ENCODE data around the gene AGAP5.
"Not testable (repeated sequence)": the region's sequence is repeated elsewhere in the genome, so short reads cannot be mapped to it uniquely, and the experiment has no call there.

DNA sequence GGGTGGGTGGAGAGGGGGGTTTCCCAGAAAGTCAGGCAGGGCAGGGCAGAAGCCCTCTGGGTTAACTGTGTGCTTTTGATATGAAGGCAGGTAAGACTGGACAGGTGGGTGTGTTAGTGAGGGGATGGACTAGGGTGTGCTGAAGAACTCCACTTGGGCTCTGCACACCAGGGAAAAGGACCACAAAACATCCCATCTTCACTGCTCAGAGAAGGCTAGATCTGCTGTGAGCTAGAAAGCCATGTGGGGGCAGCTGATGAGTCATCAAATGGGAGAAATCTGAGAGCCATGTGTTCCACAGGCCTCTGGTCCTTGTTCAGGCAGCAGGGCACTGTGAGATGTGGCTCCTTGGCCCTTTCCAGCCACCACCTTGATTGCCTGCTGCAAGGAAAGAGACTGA lies 9.7 kb upstream of the AGAP5 start:
- TF ChIP-seq CTCF (conservative IDR thresholded peaks at IDR 0.05); EZH2 (IDR thresholded peaks at IDR 0.05; ENCODE audit: low read depth): not testable (repeated sequence)

Measured in PC-9 (cell line).